Muscle of arm (tissue), 12 donors: Measurements from ENCODE around the gene CNOT2. TPM values are rescaled to one million over a fixed set of nuclear protein-coding genes. Genes with fewer than 3 reads are reported as not detected.

Source experiments
- DNase-seq: peaks from one replicate; pipeline ENCODE4 v3.0.0-alpha.2; 2013
- polyA plus RNA-seq, 12 donors: library from polyadenylated mRNA; unstranded; fragments of 120-200 nt; gene quantifications; one replicate each; pipeline ENCODE4 v1.2.1, GENCODE V29; 2013; ENCODE audit not compliant: insufficient read length in 12 of 12

CNOT2 gene
- polyA plus RNA-seq, 12 donors: 59.0 to 417 (median 84.6) TPM

GRCh38 chr12:70248876-70249275, 5.6 kb downstream of the CNOT2 start:
- DNase-seq: no peak

GRCh38 chr12:70249903-70250302, 6.7 kb downstream of the CNOT2 start:
- DNase-seq: no peak

- DNase-seq: no peak
Measured at GRCh38 chr12:70251226-70251625, 8.0 kb downstream of the CNOT2 start.

- DNase-seq: no peak
Measured at GRCh38 chr12:70251661-70252060, 8.4 kb downstream of the CNOT2 start.

GRCh38 chr12:70252832-70253231, 9.6 kb downstream of the CNOT2 start:
- DNase-seq: no peak

- DNase-seq: no peak
Measured at GRCh38 chr12:70254225-70254624, 11.0 kb downstream of the CNOT2 start.

- no peak for DNase-seq
Measured at GRCh38 chr12:70254846-70255245, 11.6 kb downstream of the CNOT2 start.

- no peak for DNase-seq
Measured at GRCh38 chr12:70255311-70255710, 12.1 kb downstream of the CNOT2 start.

- no peak for DNase-seq
Measured at GRCh38 chr12:70258605-70259403, 15.6 kb downstream of the CNOT2 start.

- DNase-seq: no peak
Measured at GRCh38 chr12:70260646-70261045, 17.4 kb downstream of the CNOT2 start.

GRCh38 chr12:70264067-70264867, 21.0 kb downstream of the CNOT2 start:
- no peak for DNase-seq

GRCh38 chr12:70265132-70265531, 21.9 kb downstream of the CNOT2 start:
- DNase-seq: no peak

GRCh38 chr12:70267550-70267949, 24.3 kb downstream of the CNOT2 start:
- DNase-seq: no peak

GRCh38 chr12:70268972-70269371, 25.7 kb downstream of the CNOT2 start:
- no peak for DNase-seq

GRCh38 chr12:70270108-70270507, 26.9 kb downstream of the CNOT2 start:
- no peak for DNase-seq

- DNase-seq: no peak
Measured at GRCh38 chr12:70271025-70271424, 27.8 kb downstream of the CNOT2 start.

- no peak for DNase-seq
Measured at GRCh38 chr12:70272510-70272909, 29.3 kb downstream of the CNOT2 start.

GRCh38 chr12:70275045-70275444, 31.8 kb downstream of the CNOT2 start:
- no peak for DNase-seq

- no peak for DNase-seq
Measured at GRCh38 chr12:70277973-70278372, 34.7 kb downstream of the CNOT2 start.

- no peak for DNase-seq
Measured at GRCh38 chr12:70278945-70279344, 35.7 kb downstream of the CNOT2 start.

- no peak for DNase-seq
Measured at GRCh38 chr12:70283232-70283631, 40.0 kb downstream of the CNOT2 start.

GRCh38 chr12:70288817-70289216, 45.6 kb downstream of the CNOT2 start:
- DNase-seq: no peak

GRCh38 chr12:70290116-70290515, 46.9 kb downstream of the CNOT2 start:
- DNase-seq: no peak
